Choroid plexus epithelial cell (primary cell): Measurements from ENCODE around the gene OR51E2.

ENCODE experiments used
- DNase-seq: peaks from one replicate; pipeline ENCODE4 v3.0.0-alpha.2; 2010; ENCODE audit warnings: low read depth
- H3K4me3 ChIP-seq: 2 replicates; pipeline ENCODE4 v1.5.1; 2011; ENCODE audit warnings: low read depth, mild to moderate bottlenecking, control low read depth, low read length, moderate library complexity
- CTCF ChIP-seq: conservative IDR thresholded peaks from 2 replicates; pipeline ENCODE4 v1.5.1; 2011; ENCODE audit warnings: low read depth, mild to moderate bottlenecking, control low read depth, inconsistent platforms, low read length, moderate library complexity

The OR51E2 gene

GRCh38 chr11:4644233-4644632 lies 53.4 kb downstream of the OR51E2 start:
- no peak for DNase-seq

GRCh38 chr11:4643682-4644081 lies 54.0 kb downstream of the OR51E2 start, which contains the start of gene OR51E1:
Gene OR51E1, plus strand, starts transcription at chr11:4643982. Its CDS starts 8,545 bp downstream, at chr11:4652527.
- DNase-seq = no peak
- no peak for TF ChIP-seq CTCF

More at GRCh38 chr11:4644233-4644632, 53.4 kb downstream of the OR51E2 start:
- H3K4me3 ChIP-seq = no peak overlapping the region
- no peak for TF ChIP-seq CTCF

GRCh38 chr11:4643076-4643475 lies 54.6 kb downstream of the OR51E2 start:
- TF ChIP-seq CTCF = no peak
- H3K4me3 ChIP-seq = no peak overlapping the region
- peak; percentile 2 for DNase-seq

More at GRCh38 chr11:4643682-4644081, 54.0 kb downstream of the OR51E2 start, which contains the start of gene OR51E1:
- H3K4me3 ChIP-seq = no peak within 1 kb of the TSS

- TF ChIP-seq CTCF = no peak
- no peak for DNase-seq
- H3K4me3 ChIP-seq = no peak overlapping the region
Measured at GRCh38 chr11:4642043-4642442, 55.6 kb downstream of the OR51E2 start.

GRCh38 chr11:4641501-4641900 lies 56.2 kb downstream of the OR51E2 start:
- no peak for TF ChIP-seq CTCF
- DNase-seq = peak; percentile 4
- H3K4me3 ChIP-seq = no peak overlapping the region

GRCh38 chr11:4639931-4640330 lies 57.7 kb downstream of the OR51E2 start:
- no peak for TF ChIP-seq CTCF
- DNase-seq = no peak

GRCh38 chr11:4637662-4638047 lies 60.0 kb downstream of the OR51E2 start:
- DNase-seq = no peak
- no peak overlapping the region for H3K4me3 ChIP-seq
- TF ChIP-seq CTCF = no peak

More at GRCh38 chr11:4639931-4640330, 57.7 kb downstream of the OR51E2 start:
- no peak overlapping the region for H3K4me3 ChIP-seq
